Cardiac fibroblast (primary cell): ENCODE measurements around the gene TMEM270.

ENCODE experiments used
- DNase-seq, 2 donors: peaks; one replicate each; pipeline versions ENCODE4 v3.0.0 to v3.0.0-alpha.2; 2010; ENCODE audit warnings: low read depth in 2 of 2
- H3K4me3 ChIP-seq, 2 donors: replicated peaks in 1 of 2; 1 replicate in 1 of 2; 2 replicates in 1 of 2; pipeline ENCODE4 v1.5.1; 2011; ENCODE audit warnings: low read depth in 2 of 2, low read length in 2 of 2, mild to moderate bottlenecking in 2 of 2, moderate library complexity in 1 of 2
- CTCF ChIP-seq: IDR thresholded peaks from one replicate; pipeline ENCODE4 v1.5.1; 2011; ENCODE audit warnings: low read depth, mild to moderate bottlenecking, low read length, inconsistent platforms

TMEM270 gene

GRCh38 chr7:73903321-73904218 is 42.6 kb downstream of the TMEM270 start:
- no peak for TF ChIP-seq CTCF
- DNase-seq: no peak
- H3K4me3 ChIP-seq: no peak overlapping the region

- no peak overlapping the region for H3K4me3 ChIP-seq
- peak in 1 of 2 donors; percentile 35 for DNase-seq
- no peak for TF ChIP-seq CTCF
Observed at GRCh38 chr7:73904219-73905137, 43.5 kb downstream of the TMEM270 start.

GRCh38 chr7:73905360-73905759 is 44.4 kb downstream of the TMEM270 start:
- DNase-seq: no peak
- no peak for TF ChIP-seq CTCF
- H3K4me3 ChIP-seq: no peak overlapping the region

- DNase-seq: no peak
- TF ChIP-seq CTCF: no peak
- no peak overlapping the region for H3K4me3 ChIP-seq
Observed at GRCh38 chr7:73906874-73907273, 45.9 kb downstream of the TMEM270 start.

GRCh38 chr7:73907554-73908122 is 46.7 kb downstream of the TMEM270 start:
- H3K4me3 ChIP-seq: no peak overlapping the region
- TF ChIP-seq CTCF: no peak
- DNase-seq: no peak

GRCh38 chr7:73908123-73908611 is 47.2 kb downstream of the TMEM270 start:
- DNase-seq: no peak
- no peak overlapping the region for H3K4me3 ChIP-seq
- TF ChIP-seq CTCF: no peak
